Neutrophil (primary cell): ENCODE measurements around the gene LCP1.

Experiments
- H3K27ac ChIP-seq: fragments of 200-600 bp; sonication (generic); 2 replicates; pipeline ENCODE4 v1.5.1; 2016; ENCODE audit warnings: mild to moderate bottlenecking, moderate library complexity
- H3K27me3 ChIP-seq: fragments of 200-600 bp; sonication (generic); 2 replicates; pipeline ENCODE4 v1.6.0; 2016; ENCODE audit warnings: mild to moderate bottlenecking
- H3K36me3 ChIP-seq: fragments of 200-600 bp; sonication (generic); 2 replicates; pipeline ENCODE4 v1.5.1; 2017
- H3K4me1 ChIP-seq, 2 experiments: fragments of 200-600 bp in 1 of 2; sonication (generic) in 1 of 2; 1 replicate in 1 of 2; 2 replicates in 1 of 2; pipeline versions ENCODE4 v1.5.1 to v1.6.1; 2013 to 2016; ENCODE audit warnings: low read depth in 1 of 2, low read length in 1 of 2, mild to moderate bottlenecking in 1 of 2, moderate library complexity in 1 of 2; ENCODE audit not compliant: control insufficient read depth in 1 of 2, insufficient read depth in 1 of 2
- H3K4me3 ChIP-seq, 2 experiments: fragments of 200-600 bp in 1 of 2; sonication (generic) in 1 of 2; 1 replicate in 1 of 2; 2 replicates in 1 of 2; pipeline ENCODE4 v1.5.1; 2013 to 2016; ENCODE audit warnings: low read depth in 1 of 2, low read length in 1 of 2, mild to moderate bottlenecking in 1 of 2, moderate library complexity in 1 of 2
- H3K9me3 ChIP-seq: fragments of 200-600 bp; sonication (generic); 2 replicates; pipeline ENCODE4 v1.5.1; 2016
- TF ChIP-seq, protein P1 (sequence below): fragments of 200-600 bp; sonication (generic); IDR thresholded peaks from 2 replicates; pipeline ENCODE4 v1.5.1; 2016; ENCODE audit warnings: antibody characterized with exemption

LCP1 gene

DNA sequence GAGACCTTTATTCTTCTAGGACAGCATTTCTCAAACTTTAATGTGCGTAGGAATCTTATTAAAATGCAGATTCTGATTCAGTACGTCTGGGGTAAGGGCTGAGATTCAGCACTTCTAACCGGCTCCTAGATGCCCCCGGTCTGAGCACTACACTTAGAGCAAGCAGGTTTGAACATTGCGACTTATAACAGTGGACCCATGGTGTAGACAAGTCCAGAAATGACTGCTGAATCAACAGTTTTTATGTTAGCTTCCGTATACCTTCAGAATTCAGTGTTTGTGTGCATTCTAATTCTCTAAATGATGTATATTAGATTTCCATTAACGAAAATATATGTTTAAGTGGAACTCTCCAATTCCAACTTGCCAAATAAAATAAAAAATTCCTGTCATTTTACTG is 59.7 kb downstream of the LCP1 start:
- Histone ChIP-seq H3K27ac (no peak overlapping the region), H3K4me1 (peaks cover 9 to 14% of the 10 kb centered on the region in 2 experiments), H3K27me3 (no peaks in the 10 kb centered on the region), H3K36me3 (peaks cover 23% of the 10 kb centered on the region), H3K9me3 (no peaks in the 10 kb centered on the region), H3K4me3 (no peak overlapping the region)
- TF ChIP-seq, protein P1, sequence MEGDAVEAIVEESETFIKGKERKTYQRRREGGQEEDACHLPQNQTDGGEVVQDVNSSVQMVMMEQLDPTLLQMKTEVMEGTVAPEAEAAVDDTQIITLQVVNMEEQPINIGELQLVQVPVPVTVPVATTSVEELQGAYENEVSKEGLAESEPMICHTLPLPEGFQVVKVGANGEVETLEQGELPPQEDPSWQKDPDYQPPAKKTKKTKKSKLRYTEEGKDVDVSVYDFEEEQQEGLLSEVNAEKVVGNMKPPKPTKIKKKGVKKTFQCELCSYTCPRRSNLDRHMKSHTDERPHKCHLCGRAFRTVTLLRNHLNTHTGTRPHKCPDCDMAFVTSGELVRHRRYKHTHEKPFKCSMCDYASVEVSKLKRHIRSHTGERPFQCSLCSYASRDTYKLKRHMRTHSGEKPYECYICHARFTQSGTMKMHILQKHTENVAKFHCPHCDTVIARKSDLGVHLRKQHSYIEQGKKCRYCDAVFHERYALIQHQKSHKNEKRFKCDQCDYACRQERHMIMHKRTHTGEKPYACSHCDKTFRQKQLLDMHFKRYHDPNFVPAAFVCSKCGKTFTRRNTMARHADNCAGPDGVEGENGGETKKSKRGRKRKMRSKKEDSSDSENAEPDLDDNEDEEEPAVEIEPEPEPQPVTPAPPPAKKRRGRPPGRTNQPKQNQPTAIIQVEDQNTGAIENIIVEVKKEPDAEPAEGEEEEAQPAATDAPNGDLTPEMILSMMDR: no peak

DNA sequence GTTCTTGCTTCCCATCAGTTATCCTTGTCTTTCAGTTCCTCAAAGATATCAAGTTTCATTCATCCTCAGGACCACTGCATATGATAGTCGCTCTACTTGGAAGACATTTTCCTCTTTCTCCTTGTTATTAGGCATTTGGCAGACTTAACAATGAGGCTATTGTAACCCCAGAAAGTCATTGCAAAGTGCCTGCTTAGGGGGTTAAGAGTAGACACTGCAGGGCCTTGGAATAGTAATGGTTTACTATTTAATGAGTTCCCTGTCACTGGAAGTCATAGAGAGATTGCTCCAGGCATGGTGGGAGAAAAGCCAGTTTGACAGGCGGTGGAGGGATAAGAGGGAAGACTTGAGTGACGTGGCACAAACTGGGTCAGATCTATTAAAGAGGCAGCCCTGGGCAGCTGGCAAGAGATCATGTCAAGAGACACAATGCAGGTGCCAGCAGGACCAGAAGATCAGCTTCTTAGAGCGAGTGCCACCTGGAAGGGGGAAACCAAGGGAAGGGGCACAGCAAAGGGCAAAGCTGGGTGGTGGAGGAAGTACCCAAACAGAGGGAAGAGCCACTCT is 60.3 kb downstream of the LCP1 start:
- H3K4me1 ChIP-seq: peaks cover 9 to 14% of the 10 kb centered on the region in 2 experiments
- H3K36me3 ChIP-seq: peaks cover 17% of the 10 kb centered on the region
- no peaks in the 10 kb centered on the region for H3K27me3 ChIP-seq
- TF ChIP-seq, protein P1: no peak
- H3K4me3 ChIP-seq: no peak overlapping the region
- no peak overlapping the region for H3K27ac ChIP-seq
- no peaks in the 10 kb centered on the region for H3K9me3 ChIP-seq

DNA sequence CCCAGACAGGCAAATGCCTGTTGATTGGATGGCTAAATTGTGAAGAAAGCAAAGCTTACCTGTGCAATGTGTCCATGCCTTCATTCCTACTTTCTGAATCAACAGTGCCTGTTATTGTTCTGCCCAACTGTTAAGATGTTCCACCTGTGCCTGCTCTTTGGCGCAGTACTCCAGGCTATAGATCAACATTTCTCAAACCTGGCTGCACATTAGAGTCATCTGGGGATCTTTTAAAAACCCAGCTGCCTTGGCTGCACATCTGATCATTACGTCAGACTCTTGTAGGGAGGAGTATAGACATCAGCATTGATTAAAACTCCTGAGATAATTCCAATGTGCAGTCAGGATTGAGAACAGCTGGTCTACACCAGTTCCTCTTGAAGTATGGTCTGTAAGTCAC is 60.9 kb downstream of the LCP1 start:
- TF ChIP-seq, protein P1: no peak
- no peaks in the 10 kb centered on the region for H3K9me3 ChIP-seq
- H3K4me3 ChIP-seq: no peak overlapping the region
- peaks cover 11% of the 10 kb centered on the region for H3K36me3 ChIP-seq
- H3K27ac ChIP-seq: no peak overlapping the region
- no peaks in the 10 kb centered on the region for H3K27me3 ChIP-seq
- H3K4me1 ChIP-seq: peaks cover 9 to 14% of the 10 kb centered on the region in 2 experiments

DNA sequence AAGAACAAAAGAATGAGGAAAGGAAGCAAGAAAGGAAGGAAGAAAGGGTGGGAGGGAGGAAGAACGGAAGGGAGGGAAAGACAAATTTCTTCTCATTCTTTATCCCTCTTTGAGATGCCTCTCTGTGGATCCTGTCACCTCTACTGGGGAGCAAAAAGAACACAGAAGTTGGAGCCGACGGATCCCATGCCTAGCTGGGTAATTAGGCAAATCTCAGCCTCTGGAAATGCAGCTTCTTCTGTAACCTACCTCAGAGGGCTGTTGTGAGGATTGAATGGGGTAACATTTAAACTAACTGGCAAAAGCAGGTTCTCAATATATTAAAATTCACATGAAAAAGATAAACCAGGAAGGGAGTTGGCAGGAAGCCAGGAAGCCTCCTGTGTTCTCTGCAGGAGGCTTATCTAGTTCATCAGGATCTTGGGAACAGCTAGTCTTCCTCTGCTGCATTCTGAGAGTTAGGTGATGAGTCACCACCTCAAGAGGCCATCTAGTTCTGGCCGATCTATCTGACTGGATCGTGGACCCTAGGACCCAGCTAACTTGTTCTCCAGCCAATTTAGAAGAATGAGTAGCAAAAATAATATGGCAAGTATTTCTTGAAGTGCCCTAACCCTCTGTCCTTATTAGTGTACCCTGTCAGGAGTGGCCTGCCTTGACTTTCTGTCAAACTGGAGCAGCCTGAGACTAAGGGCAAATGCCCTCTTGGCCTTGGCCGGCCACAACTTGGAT is 61.9 kb downstream of the LCP1 start:
- TF ChIP-seq, protein P1: no peak
- H3K4me3 ChIP-seq: no peak overlapping the region
- no peaks in the 10 kb centered on the region for H3K9me3 ChIP-seq
- H3K27me3 ChIP-seq: no peaks in the 10 kb centered on the region
- H3K27ac ChIP-seq: no peak overlapping the region
- H3K36me3 ChIP-seq: peaks cover under 1% of the 10 kb centered on the region
- peaks cover 9 to 14% of the 10 kb centered on the region in 2 experiments for H3K4me1 ChIP-seq

DNA sequence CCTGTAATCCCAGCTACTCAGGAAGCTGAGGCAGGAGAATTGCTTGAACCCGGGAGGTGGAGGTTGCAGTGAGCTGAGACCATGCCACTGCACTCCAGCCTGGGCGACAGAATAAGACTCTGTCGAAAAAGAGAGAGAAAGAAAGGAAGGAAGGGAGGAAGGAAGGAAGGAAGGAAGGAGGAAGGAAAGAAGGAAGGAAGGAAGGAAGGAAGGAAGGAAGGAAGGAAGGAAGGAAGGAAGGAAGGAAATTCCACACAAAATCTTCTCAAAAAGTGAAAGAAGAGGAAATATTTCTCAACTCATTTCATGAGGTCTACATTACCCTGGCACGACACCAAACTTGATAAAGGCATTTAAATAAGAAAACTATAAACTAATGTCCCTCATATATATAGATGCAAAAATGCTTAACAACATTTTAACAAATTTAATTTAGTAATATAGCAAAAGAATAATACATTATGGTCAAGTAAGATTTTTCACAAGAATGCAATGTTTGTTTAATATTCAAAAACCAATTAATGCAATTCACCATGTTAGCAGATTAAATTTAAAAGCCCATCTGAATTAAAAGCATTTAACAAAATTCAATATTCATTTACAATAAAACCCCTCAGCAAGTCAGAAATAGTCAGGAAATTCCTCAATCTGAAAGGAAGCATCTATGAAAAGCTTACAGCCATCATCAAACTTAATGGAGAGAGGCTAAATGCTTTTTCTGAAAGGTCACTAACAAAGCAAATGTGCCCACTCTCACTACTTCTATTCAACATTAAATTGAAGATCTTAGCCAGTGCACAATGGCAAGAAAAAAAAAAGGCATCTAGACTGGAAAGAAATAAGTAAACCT is 65.1 kb downstream of the LCP1 start:
- TF ChIP-seq, protein P1: no peak
- H3K36me3 ChIP-seq: no peaks in the 10 kb centered on the region
- H3K9me3 ChIP-seq: no peaks in the 10 kb centered on the region
- no peak overlapping the region for H3K27ac ChIP-seq
- H3K4me3 ChIP-seq: no peak overlapping the region
- H3K27me3 ChIP-seq: no peaks in the 10 kb centered on the region
- no peaks in the 10 kb centered on the region for H3K4me1 ChIP-seq
